ENCODE measurements around the gene C11orf42.

DNA sequence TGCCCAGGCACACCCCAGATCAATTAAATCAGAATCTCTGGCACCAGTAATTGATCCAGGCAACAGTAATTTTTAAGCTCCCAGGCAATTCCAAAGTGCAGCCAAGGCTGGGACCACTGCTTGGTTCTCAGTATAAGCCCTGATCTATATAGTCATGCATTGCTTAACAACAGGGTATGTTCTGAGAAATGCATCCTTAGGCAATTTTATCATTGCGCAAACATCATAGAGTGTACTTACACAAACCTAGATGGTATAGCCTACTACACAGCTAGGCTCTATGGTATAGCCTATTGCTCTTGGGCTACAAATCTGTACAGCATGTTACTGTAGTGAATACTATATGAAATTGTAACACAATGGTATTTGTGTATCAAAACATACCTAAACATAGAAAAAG is 651 bp upstream of the C11orf42 start:
- TF ChIP-seq ARNTL (CRISPR knock-in tag; IDR thresholded peaks at IDR 0.05; ENCODE audit: borderline replicate concordance, low read depth) (no peak), POU6F1 (CRISPR knock-in tag; IDR thresholded peaks at IDR 0.05; ENCODE audit: borderline replicate concordance, low read depth) (no peak)
